NCI-H128 (cell line): Measurements from ENCODE around the gene CASP6.
"Not testable (repeated sequence)": the region's sequence is repeated elsewhere in the genome, so short reads cannot be mapped to it uniquely, and the experiment has no call there.

Experiments
- DNase-seq: peaks from one replicate; lab custom pipeline; 2025; ENCODE audit not compliant: unreplicated experiment; lab: John Stamatoyannopoulos, UW

The CASP6 gene

DNA sequence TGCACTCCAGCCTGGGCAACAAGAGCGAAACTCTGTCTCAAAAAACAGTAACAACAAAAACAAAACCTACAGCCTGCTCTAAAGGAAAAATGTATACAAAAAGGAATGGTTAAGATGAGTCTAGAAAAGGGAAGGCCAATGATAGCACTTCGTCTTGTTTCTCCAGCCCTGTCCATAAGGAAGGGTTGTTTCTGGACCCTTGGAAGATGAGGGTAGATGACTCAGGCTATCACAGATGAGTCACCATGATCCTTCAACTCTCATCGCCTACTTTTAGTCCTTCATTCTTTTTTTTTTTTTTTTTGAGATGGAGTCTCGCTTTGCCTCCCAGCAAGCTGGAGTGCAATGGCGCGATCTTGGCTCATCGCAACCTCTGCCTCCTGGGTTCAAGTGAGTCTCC lies 17.8 kb upstream of the CASP6 start:
- no peak for DNase-seq

DNA sequence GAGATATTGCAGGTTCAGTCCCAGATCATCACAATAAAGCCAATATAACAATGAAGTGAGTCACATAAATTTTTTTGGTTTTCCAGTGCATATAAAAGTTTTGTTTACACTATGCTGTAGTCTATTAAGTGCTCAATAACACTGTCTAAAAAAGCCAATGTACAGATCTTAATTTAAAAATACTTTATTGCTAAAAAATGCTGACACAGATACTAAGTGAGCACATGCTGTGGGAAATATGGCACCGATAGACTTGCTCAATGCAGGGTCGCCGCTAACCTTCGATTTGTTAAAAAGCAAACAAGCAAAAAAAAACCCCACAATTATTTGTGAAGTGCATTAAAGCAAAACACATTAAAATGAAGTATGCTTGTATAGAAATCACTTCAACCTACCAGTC lies 16.4 kb upstream of the CASP6 start:
- DNase-seq = no peak

DNA sequence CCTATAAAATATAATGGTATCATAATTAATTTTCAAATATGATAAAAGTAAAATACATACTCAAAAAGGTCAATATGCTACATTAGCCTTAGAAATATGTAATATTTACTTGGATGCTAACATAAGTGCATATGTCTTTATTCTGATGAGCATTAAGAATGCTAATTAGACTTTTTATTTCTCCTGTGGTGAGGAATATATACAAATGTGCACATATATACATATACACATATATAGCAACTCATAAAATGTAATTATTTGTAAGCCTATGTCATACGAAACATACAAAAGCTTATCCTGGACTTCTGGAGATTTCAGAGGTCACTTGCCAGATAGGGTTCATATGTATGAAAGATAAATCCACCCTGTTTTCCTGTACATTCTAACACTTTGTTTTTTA lies 15.5 kb upstream of the CASP6 start:
- no peak for DNase-seq

DNA sequence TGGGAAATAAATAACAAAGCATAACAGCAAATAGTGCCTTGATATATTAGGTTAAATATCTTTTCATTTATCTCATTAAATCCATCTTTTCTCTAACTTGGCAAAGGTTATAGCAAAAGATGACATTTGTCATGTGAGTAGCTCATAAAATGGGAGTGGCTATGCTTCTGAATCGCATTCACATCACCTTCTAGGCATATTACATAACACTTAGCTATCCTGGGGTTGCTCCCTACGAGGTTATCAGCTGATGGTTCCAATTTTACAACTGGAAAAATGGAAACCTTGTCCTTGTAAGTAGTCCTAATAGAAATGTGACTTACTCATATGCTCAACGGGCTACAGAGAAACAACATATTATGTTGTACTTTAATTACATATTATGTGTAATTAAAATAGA lies 10.3 kb upstream of the CASP6 start:
- DNase-seq = no peak

DNA sequence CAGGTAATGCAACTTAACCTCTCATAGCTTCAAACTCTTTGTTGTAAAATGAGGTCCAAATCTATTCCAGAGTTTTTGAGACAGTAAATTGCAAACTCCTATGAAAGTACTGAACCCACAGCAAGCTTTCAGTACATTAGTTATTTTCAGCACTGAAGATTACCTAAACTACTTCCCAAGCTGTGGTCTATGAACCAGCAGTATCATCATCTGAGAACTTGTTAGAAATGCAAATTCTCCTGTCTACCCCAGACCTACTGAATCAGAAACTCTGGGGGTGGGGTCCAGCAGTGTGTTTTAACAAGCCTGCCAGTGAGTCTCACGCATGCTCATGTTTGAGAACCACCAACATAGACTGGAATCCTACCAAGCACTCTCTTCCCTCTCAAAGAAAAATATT lies 5.7 kb upstream of the CASP6 start:
- DNase-seq = no peak

DNA sequence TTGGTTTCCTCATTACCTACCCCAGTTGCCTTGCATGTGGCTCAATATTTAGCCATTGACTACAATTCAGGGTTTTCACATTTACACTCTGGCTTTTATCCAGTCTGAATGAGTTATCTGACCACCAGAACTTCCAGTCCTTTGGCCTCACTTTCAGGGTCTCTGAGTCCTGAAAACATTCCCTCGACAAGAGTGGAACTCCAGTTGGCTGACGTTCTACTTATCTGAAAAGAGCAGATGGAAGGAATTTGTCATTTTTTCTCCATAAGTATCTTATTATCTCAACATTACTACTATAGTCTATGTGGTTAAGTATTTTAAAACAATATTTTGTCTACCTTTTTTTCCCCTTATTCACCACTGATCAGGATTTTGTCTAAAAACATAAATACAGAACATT lies 5.2 kb upstream of the CASP6 start:
- DNase-seq = no peak

DNA sequence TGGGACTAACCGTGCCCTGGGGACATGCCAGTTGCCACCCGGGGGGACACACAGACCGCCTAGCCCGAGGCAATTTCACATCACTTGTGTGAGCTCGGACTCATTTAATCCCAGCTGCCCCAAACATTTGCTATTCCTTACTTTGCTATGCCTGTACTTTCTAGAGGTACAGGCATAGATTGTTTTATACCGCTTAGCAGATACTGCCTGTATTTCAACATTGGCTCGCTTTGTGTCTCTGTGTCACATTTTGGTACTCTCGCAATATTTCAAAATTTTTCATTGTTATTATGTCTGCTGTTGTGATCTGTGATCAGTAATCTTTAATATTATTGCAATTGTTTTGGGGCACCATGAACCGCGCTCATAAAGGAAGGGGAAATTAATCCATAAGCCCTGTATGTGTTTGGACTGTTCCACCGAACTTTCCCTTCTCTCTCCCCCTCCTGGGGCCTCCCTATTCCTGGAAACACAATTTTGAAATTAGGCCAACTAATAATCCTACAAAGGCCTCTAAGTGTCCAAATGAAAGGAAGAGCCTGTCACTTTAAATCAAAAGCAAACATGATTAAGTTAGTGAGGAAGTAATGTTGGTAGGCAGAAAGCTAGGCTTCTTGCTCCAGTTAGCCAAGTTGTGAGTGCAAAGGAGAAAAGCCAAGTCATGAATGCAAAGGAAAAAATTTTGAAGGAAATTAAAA lies 568 bp upstream of the CASP6 start:
- no peak for DNase-seq

DNA sequence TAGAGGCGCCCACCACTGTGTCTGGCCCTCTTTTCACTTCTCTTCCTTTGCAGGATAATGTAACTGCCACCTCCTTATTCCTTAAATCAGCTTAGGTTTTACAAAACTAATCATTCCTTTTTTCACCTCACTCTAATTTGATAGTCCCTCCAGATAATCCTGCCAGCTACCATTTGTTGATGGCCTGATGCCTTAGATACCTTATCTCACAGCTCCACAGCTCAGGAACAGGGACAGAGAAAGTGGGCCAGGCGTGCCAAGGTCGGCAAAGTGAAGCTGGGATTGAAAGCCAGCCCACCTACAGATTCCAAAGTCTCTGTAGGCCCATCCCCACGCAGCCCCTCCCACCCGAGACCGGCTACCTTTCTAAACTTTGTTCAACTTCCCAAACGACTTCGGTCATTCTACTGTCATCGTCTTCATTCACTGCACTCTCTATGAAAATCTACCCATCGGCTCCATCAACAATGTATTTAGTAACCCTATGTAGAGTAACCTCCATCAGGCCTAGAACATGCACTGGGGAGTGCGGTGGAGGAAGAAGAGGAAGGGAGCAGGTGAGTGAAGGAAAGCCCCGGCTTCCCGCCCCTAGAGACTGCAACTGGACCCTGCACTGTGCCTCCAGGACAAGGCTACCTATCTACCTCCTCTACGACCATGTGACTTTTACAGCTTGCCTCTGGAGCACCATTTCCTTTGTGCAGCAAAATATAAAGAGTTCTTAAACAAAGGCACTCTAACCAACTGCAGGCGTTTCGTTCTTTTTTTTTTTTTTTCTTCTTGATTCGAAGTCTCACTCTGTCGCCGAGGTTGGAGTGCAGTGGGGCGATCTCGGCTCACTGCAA lies 1.5 kb downstream of the CASP6 start:
- DNase-seq = no peak

DNA sequence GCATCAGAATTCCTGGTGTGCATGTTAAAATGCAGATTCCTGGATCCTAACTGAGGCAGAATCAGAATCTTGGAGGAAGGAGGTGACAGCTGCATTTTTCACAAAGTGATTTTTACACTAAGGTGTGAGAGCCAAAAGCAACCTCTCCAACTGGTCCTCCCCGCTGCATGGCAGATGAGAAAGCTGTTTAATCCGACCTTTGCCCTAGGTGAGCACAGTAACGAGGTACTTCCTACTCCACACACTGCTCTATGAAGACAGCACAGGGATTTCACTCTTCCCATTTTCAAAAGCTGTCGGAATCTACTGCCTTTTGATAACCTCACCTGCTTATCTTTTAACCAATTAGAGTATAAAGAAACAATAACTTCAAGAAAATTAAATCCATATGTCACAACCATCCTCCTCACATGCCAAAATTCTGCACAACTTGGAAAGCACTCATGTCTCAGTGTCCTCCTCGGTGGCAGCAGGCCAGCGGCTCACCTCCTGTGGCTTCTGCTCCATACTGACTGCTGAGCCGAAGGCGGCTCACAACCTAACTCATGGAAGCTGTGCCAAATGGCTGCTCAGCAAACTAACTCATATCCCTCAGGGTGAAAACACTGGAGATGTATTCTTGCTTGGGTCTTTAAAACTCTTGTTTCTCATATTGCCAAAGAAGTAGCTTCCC lies 3.6 kb downstream of the CASP6 start:
- DNase-seq = no peak

DNA sequence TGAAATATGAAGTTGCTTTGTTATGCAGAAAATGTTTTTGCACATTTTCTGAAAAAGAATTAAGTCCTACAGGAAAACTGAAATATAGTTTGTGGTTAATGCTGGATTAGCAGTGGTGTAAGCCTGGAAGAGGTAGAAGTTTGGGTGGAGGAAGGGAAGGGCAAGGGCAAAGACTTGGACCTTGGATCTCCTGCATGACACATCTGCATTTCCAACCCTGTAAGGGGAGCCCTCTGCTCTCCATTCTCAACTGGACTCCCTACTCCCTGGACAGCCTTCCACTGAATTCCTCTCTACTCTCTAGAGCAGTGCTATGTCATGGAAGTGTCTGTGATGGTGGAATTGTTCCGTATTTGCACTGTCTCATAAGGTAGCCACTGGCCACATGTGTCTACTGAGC lies 4.6 kb downstream of the CASP6 start:
- no peak for DNase-seq

DNA sequence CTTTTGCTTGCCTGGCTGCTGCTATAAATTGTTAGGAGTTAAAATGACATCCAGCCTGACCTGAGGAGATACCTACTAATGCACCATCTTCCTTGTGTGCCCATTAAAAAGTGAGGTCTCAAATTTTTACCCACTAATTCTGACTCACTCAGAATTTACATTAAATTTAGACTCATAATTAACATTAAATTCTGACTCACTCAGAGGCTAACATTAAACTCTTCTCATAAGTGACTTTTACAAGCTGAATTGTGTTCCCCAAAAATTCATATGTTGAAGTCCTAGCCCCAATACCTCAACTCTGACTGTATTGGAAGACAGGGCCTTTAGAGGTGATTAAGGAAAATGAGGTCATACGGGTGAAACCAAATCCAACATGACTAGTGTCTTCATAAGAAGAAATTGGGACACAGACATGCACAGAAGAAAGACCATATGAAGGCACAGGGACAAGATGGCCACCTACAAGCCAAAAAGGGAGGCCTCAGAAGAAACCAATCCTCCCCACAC lies 11.8 kb downstream of the CASP6 start:
- no peak for DNase-seq

DNA sequence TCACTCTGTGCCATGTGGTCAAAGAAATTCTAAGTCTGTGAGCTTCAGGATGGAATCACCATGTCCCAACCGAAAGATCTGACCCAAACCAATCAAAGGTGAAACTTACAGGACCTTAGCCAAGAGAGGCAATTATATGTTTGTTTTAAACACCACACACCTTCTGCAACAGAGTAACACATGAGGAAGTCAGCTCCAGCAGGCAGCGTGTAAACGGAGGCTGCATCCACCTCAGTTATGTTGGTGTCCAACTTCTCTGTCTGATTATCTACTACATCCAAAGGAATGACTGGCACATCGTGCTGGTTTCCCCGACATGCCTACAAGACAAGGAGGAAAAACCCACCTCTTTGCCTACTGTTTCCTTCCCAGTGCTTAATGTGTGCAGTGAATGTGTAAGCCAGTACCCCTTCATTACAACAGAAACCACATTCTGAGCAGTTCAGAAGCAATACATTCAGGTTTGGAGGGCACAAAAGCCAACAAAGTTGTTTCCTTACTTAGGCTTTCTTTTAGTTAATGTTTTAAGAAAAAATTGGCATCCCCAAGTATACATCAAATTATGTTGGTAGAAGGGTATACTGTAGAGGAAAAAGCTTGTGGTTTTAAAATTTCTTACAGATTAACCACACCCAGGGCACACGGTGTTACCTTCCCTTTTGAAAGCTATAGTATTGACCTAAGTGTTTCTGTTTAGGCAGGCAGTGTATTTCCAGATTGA lies 12.4 kb downstream of the CASP6 start:
- DNase-seq = no peak

DNA sequence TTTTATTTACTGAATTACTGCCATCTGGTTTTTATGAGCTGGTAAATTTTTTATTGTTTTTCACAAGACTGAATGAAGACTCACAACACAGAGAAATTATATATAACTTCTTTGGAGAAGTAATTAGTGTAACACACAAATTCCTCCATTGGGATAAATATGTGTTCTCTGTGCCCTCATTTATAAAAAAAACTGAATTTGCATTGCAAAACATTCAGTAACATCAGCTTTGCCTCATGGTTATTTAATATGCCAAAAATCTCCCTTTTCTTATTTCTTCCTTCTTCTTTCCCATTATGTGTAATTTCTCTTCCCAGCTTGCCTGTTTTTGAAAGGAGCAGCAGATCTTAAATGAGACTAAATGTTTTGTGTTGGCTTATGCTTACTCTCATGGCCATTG lies 18.5 kb downstream of the CASP6 start:
- no peak for DNase-seq

DNA sequence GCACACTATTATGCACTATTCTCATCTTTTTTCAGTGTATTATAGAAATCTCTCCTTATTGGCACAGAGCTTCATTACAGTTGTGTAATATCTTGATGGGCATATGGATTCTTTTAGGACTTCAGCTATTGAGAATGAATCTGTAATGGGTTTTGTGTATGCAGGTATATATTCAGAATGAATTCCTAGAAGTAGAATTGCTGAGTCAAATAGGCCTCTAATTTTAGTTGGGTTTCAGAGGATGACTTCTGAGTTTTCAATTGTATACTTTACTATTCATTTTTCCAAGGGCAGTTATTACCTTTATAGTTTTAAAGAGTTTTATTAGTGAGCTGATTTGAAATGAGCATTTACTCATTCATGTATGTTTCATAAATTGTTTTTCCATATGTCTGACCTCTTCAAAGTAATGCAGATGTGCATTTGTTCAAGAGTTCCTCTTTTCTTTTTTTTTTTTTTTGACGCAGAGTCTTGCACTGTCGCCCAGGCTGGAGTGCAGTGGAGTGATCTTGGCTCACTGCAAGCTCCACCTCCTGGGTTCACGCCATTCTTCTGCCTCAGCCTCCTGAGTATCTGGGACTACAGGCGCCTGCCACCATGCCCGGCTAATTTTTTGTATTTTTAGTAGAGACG lies 19.5 kb downstream of the CASP6 start:
- no peak for DNase-seq

DNA sequence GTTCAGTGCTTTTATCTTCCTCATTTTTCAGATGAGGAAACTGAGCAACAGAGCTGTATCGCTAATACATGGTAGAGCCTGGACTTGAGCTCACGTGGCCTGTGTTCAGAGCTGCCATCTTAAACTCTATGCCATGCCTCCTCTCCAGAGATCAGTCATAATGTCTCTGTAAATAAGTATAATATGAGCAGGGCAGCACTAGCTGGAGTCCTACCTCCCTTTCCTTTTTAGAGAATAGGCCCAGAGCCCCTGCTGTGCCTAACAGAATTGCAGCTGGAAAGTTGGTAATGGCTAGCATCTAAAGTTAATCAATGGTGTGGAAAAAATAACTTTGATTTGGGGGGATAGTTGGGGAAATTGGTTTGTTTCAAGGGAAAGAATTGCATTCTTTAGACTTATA lies 20.4 kb downstream of the CASP6 start:
- DNase-seq = no peak

DNA sequence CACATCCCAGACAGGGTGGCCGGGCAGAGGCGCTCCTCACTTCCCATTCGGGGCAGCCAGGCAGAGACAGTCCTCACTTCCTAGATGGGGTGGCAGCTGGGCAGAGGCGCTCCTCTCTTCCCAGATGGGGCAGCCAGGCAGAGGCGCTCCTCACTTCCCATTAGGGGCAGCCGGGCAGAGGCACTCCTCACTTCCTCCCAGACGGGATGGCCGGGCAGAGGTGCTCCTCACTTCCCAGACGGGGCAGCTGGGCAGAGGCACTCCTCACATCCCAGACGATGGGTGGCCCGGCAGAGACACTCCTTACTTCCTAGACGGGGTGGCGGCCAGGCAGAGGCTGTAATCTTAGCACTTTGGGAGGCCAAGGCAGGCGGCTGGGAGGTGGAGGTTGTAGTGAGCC lies 24.3 kb downstream of the CASP6 start:
- not testable (repeated sequence) for DNase-seq

DNA sequence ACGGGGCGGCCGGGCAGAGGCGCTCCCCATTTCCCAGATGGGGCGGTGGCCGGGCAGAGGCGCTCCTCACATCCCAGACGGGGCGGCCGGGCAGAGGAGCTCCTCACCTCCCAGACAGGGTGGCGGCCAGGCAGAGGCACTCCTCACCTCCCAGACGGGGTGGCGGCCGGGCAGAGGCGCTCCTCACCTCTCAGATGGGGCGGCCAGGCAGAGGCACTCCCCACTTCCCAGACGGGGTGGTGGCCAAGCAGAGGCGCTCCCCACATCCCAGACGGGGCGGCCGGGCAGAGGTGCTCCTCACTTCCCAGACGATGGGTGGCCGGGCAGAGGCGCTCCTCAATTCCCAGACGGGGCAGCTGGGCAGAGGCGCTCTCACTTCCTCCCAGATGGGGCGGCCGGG lies 24.8 kb downstream of the CASP6 start:
- DNase-seq = not testable (repeated sequence)

DNA sequence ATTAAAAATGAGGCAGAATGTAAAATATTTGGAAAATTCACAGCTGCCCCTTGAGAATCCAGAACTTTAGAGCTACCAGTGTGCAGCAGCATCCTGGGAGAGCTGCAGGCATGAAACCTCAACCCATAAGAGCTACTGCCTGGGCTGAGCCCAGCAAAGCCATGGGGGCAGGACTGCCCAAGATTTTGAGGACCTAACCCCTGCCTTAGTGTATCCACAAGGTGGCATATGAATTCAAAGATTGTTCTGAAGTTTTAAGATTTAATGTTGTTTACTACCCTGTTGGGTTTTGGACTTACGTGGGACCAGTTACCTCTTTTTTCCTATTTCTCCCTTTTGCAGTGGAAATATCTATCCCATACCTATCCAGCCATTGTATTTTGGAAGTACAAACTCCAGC lies 26.4 kb downstream of the CASP6 start:
- DNase-seq = no peak

DNA sequence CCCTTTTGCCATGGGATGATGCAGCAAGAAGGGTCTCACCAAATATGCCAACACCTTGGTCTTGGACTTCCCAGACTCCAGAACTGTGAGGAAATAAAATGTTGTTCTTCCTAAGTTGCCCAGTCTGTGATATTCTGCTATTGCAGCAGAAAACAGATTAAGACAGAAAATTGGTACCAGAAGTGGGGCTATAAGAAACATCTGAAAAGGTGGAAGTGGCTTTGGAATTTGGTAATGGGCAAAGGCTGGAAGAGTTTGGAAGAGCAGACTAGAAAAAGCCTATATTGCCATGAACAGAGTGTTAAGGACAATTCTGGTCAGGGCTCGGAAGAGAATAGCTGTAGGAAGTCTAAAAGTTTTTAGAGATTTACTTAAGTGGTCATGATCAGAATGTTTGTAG lies 27.4 kb downstream of the CASP6 start:
- no peak for DNase-seq

DNA sequence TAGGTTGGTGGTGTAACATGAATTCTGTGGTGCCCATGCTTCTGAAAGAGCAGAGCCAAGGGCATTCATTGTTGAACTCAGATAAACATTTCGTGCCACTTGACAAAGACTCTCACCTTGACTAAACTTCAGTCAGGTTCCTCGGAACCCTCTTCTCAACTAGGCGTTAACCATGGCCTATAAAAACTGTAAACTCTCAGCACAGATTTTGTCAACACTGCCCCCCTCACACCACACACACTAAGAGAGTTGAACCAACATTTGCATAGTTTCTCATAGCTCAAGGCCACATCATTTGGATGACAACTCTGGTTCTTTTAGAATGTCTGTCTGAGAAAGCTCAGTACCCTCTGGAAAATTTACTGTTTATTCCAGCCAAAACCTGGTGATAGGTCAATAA lies 28.1 kb downstream of the CASP6 start:
- no peak for DNase-seq

DNA sequence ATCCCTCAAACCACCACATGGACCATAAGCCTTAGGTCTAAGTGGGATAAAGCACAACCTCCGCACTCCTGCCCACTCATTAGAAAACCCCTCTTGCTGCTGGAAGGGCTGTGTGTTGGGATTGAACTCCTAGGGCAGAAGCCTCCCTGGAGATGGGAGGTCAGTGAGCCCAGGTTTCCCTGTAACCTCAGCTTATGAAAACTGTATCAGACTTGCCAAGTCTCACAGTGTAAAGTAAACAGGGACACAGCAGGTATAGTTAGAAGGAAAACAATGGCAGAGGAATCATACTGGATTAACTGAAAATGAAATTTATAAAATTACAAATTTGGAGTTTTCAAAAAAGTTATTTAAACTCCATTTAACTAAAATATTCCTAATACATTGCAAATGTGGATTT lies 29.9 kb downstream of the CASP6 start:
- DNase-seq = no peak
